ENCODE measurements around the gene PPP4C. TPM values are rescaled to one million over a fixed set of nuclear protein-coding genes. Genes with fewer than 3 reads are reported as not detected.

The PPP4C gene
- total and polyA plus RNA-seq, 4 donors: 50.2 to 70.3 (median 54.5) TPM

Other genes with a start within 250 kb of the PPP4C start
- 10 to 100 TPM; 63.6 to 81.1 TPM for gene CDIPT, start 212.8 kb upstream of the PPP4C start, total RNA-seq
- 10 to 100 TPM; 60.9 to 98.0 TPM for gene CDIPT, start 212.8 kb upstream of the PPP4C start, polyA plus RNA-seq
- 1 to 10 TPM in 1 of 2 donors, under 1 TPM in 1; 0.71 to 1.4 TPM for gene SEZ6L2, start 176.4 kb upstream of the PPP4C start, total RNA-seq
- under 1 TPM; 0.56 to 0.63 TPM for gene SEZ6L2, start 176.4 kb upstream of the PPP4C start, polyA plus RNA-seq
- under 1 TPM; 0.39 to 0.48 TPM for gene ASPHD1, start 175.5 kb upstream of the PPP4C start, total RNA-seq
- under 1 TPM in 1 of 2 donors, not detected in 1; 0.46 TPM for gene ASPHD1, start 175.5 kb upstream of the PPP4C start, polyA plus RNA-seq
- 10 to 100 TPM; 25.0 to 31.4 TPM for gene KCTD13, start 149.8 kb upstream of the PPP4C start, total RNA-seq
- 10 to 100 TPM in 1 of 2 donors, 1 to 10 TPM in 1; 5.3 to 20.8 TPM for gene KCTD13, start 149.8 kb upstream of the PPP4C start, polyA plus RNA-seq
- 100 to 1,000 TPM in 1 of 2 donors, 10 to 100 TPM in 1; 88.0 to 115 TPM for gene TMEM219, start 113.9 kb upstream of the PPP4C start, total RNA-seq
- gene TMEM219, start 113.9 kb upstream of the PPP4C start, polyA plus RNA-seq: 100 to 1,000 TPM; 189 to 244 TPM
- gene TAOK2, start 102.1 kb upstream of the PPP4C start, total RNA-seq: 10 to 100 TPM; 37.5 to 57.7 TPM
- gene TAOK2, start 102.1 kb upstream of the PPP4C start, polyA plus RNA-seq: 10 to 100 TPM in 1 of 2 donors, 1 to 10 TPM in 1; 7.6 to 24.2 TPM
- gene HIRIP3, start 80.4 kb upstream of the PPP4C start, total RNA-seq: 1 to 10 TPM; 7.9 to 8.8 TPM
- gene HIRIP3, start 80.4 kb upstream of the PPP4C start, polyA plus RNA-seq: 10 to 100 TPM; 13.3 to 23.6 TPM
- gene INO80E, start 79.8 kb upstream of the PPP4C start, total RNA-seq: 10 to 100 TPM; 46.1 to 73.1 TPM
- 100 to 1,000 TPM in 1 of 2 donors, 10 to 100 TPM in 1; 51.0 to 108 TPM for gene INO80E, start 79.8 kb upstream of the PPP4C start, polyA plus RNA-seq
- gene DOC2A, start 65.0 kb upstream of the PPP4C start, total RNA-seq: 1 to 10 TPM in 1 of 2 donors, under 1 TPM in 1; 0.23 to 1.8 TPM
- gene DOC2A, start 65.0 kb upstream of the PPP4C start, polyA plus RNA-seq: under 1 TPM in 1 of 2 donors, not detected in 1; 0.08 TPM
- not detected for gene C16orf92, start 52.8 kb upstream of the PPP4C start, total RNA-seq
- gene C16orf92, start 52.8 kb upstream of the PPP4C start, polyA plus RNA-seq: not detected
- gene TLCD3B, start 44.7 kb upstream of the PPP4C start, total RNA-seq: not detected
- gene TLCD3B, start 44.7 kb upstream of the PPP4C start, polyA plus RNA-seq: not detected
- 100 to 1,000 TPM; 791 to 861 TPM for gene ALDOA, start 10.2 kb upstream of the PPP4C start, total RNA-seq
- 100 to 1,000 TPM; 494 to 621 TPM for gene ALDOA, start 10.2 kb upstream of the PPP4C start, polyA plus RNA-seq
- gene TBX6, start 15.9 kb downstream of the PPP4C start, total RNA-seq: 1 to 10 TPM in 1 of 2 donors, under 1 TPM in 1; 0.62 to 1.4 TPM
- 1 to 10 TPM in 1 of 2 donors, not detected in 1; 1.7 TPM for gene TBX6, start 15.9 kb downstream of the PPP4C start, polyA plus RNA-seq
- gene YPEL3, start 20.2 kb downstream of the PPP4C start, total RNA-seq: 10 to 100 TPM; 66.0 to 90.3 TPM
- 100 to 1,000 TPM in 1 of 2 donors, 10 to 100 TPM in 1; 94.2 to 240 TPM for gene YPEL3, start 20.2 kb downstream of the PPP4C start, polyA plus RNA-seq
- 10 to 100 TPM in 1 of 2 donors, 1 to 10 TPM in 1; 6.0 to 18.1 TPM for gene GDPD3, start 37.5 kb downstream of the PPP4C start, total RNA-seq
- gene GDPD3, start 37.5 kb downstream of the PPP4C start, polyA plus RNA-seq: 10 to 100 TPM in 1 of 2 donors, 1 to 10 TPM in 1; 2.1 to 22.8 TPM
- gene MAPK3, start 47.2 kb downstream of the PPP4C start, total RNA-seq: 100 to 1,000 TPM in 1 of 2 donors, 10 to 100 TPM in 1; 95.0 to 138 TPM
- 100 to 1,000 TPM; 110 to 135 TPM for gene MAPK3, start 47.2 kb downstream of the PPP4C start, polyA plus RNA-seq
- gene CORO1A, start 107.6 kb downstream of the PPP4C start, total RNA-seq: 10 to 100 TPM; 38.4 to 42.8 TPM
- 10 to 100 TPM; 12.8 to 48.2 TPM for gene CORO1A, start 107.6 kb downstream of the PPP4C start, polyA plus RNA-seq
- 10 to 100 TPM; 31.3 to 52.1 TPM for gene BOLA2B, start 117.7 kb downstream of the PPP4C start, total RNA-seq
- 100 to 1,000 TPM in 1 of 2 donors, 10 to 100 TPM in 1; 81.6 to 145 TPM for gene BOLA2B, start 117.7 kb downstream of the PPP4C start, polyA plus RNA-seq
- 10 to 100 TPM; 19.8 to 38.9 TPM for gene SLX1A, start 117.9 kb downstream of the PPP4C start, total RNA-seq
- gene SLX1A, start 117.9 kb downstream of the PPP4C start, polyA plus RNA-seq: 10 to 100 TPM; 23.4 to 66.6 TPM
- gene SULT1A3, start 123.3 kb downstream of the PPP4C start, total RNA-seq: 10 to 100 TPM in 1 of 2 donors, 1 to 10 TPM in 1; 6.6 to 29.7 TPM
- gene SULT1A3, start 123.3 kb downstream of the PPP4C start, polyA plus RNA-seq: 10 to 100 TPM; 19.7 to 91.1 TPM
- gene NPIPB13, start 172.5 kb downstream of the PPP4C start, total RNA-seq: 10 to 100 TPM; 19.5 to 25.8 TPM
- gene NPIPB13, start 172.5 kb downstream of the PPP4C start, polyA plus RNA-seq: 1 to 10 TPM in 1 of 2 donors, under 1 TPM in 1; 0.13 to 8.5 TPM